Measurements from ENCODE around the gene SLC17A8. TPM values are rescaled to one million over a fixed set of nuclear protein-coding genes. Genes with fewer than 3 reads are reported as not detected.
"Not testable (repeated sequence)": the region's sequence is repeated elsewhere in the genome, so short reads cannot be mapped to it uniquely, and the experiment has no call there.

SLC17A8 gene
- total and polyA plus RNA-seq, 3 donors from 2014 or later = 0.08 to 0.37 (median 0.28) TPM

DNA sequence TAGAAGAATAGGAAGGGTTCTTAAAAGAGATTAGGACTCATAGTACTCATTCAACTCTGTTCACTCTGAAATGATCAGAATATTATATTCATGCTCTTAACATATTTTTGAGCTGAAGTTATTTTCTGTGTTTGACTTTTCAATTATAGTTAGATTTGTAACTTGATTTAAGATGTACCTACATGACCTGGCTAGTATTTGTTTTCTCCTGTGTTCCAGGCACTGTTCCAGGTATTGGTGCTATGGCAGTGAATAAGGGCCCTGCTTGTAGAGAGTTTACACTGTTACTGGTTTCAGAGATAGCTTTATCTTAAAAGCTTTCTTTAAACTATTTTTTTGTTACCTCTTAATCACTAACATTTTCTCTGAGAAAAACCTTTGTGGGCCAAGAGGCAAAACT, 19.1 kb upstream of the SLC17A8 start:
- no peaks in the 10 kb centered on the region for H3K4me1 ChIP-seq
- DNase-seq = peak; percentile 32
- H3K27ac ChIP-seq = no peak overlapping the region
- no peak overlapping the region for H3K4me3 ChIP-seq
- H3K36me3 ChIP-seq (ENCODE audit: low read depth, missing control alignments) = no peaks in the 10 kb centered on the region
- H3K27me3 ChIP-seq = no peaks in the 10 kb centered on the region
- intact Hi-C loops (cut with DNase I; ENCODE audit: low total_unique reads) = no loop called here
- H3K9me3 ChIP-seq = no peaks in the 10 kb centered on the region
- TF ChIP-seq POLR2A (IDR thresholded peaks at IDR 0.05) (no peak), CTCF (IDR thresholded peaks at IDR 0.05) (no peak)

- no peak for DNase-seq
- H3K9me3 ChIP-seq = no peaks in the 10 kb centered on the region
- H3K4me1 ChIP-seq = no peaks in the 10 kb centered on the region
- no peak overlapping the region for H3K27ac ChIP-seq
- H3K4me3 ChIP-seq = no peak overlapping the region
- intact Hi-C loops (cut with DNase I; ENCODE audit: low total_unique reads) = no loop called here
- no peaks in the 10 kb centered on the region for H3K27me3 ChIP-seq
- no peaks in the 10 kb centered on the region for H3K36me3 ChIP-seq (ENCODE audit: low read depth, missing control alignments)
- TF ChIP-seq CTCF (IDR thresholded peaks at IDR 0.05) = no peak
- TF ChIP-seq POLR2A (IDR thresholded peaks at IDR 0.05) = no peak
These were observed 17.8 kb upstream of the SLC17A8 start for GRCh38 chr12:100339071-100339470.

- H3K4me1 ChIP-seq; intact Hi-C loops (cut with DNase I; ENCODE audit: low total_unique reads); H3K9me3 ChIP-seq; H3K36me3 ChIP-seq (ENCODE audit: low read depth, missing control alignments); H3K27ac ChIP-seq; H3K4me3 ChIP-seq; DNase-seq; H3K27me3 ChIP-seq: not testable (repeated sequence)
- WGBS, 2 donors = 94 to 100% methylated on average over 2 of the region's 2 CpGs
These were observed 14.0 kb upstream of the SLC17A8 start for GRCh38 chr12:100342897-100343296.

DNA sequence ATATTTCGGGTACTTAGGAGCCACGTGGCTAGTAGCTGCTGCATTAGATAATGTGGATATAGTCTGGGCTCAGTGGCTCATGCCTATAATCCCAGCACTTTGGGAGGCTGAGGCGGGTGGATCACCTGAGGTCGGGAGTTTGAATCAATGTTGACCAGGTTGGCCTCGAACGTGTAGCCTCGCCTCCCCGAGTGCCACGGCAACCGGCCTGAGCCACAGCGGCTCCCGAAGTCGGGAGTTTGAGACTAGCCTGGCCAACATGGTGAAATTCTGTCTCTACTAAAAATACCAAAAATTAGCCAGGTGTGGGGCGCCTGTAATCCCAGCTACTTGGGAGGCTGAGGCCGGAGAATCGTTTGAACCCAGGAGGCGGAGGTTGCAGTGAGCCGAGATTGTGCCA, 12.5 kb upstream of the SLC17A8 start:
- 88 to 91% methylated on average over 15 to 18 of the region's 18 CpGs for WGBS, 2 donors
- DNase-seq; H3K27ac ChIP-seq; H3K27me3 ChIP-seq; H3K9me3 ChIP-seq; H3K4me3 ChIP-seq; intact Hi-C loops (cut with DNase I; ENCODE audit: low total_unique reads); H3K4me1 ChIP-seq; H3K36me3 ChIP-seq (ENCODE audit: low read depth, missing control alignments): not testable (repeated sequence)

- WGBS, 2 donors = 72 to 83% methylated on average over 1 of the region's 1 CpG
These were observed 11.7 kb upstream of the SLC17A8 start for GRCh38 chr12:100345020-100345767.

More at GRCh38 chr12:100345020-100345767, 11.7 kb upstream of the SLC17A8 start:
- TF ChIP-seq POLR2A (IDR thresholded peaks at IDR 0.05) = no peak
- TF ChIP-seq CTCF (IDR thresholded peaks at IDR 0.05) = no peak
- no peak for DNase-seq
- H3K27me3 ChIP-seq = no peaks in the 10 kb centered on the region
- no peaks in the 10 kb centered on the region for H3K9me3 ChIP-seq
- no peaks in the 10 kb centered on the region for H3K36me3 ChIP-seq (ENCODE audit: low read depth, missing control alignments)
- no peaks in the 10 kb centered on the region for H3K4me1 ChIP-seq
- intact Hi-C loops (cut with DNase I; ENCODE audit: low total_unique reads) = loop anchor here (5.0 kb wide), 1 partner anchor 212 kb away; no protein-coding TSS in a partner anchor
- H3K27ac ChIP-seq = no peak overlapping the region
- H3K4me3 ChIP-seq = no peak overlapping the region

Data from testis (tissue), 3 donors.